H1 (cell line): Measurements from ENCODE around the gene EFCAB6.

ENCODE experiments used
- ATF2 ChIP-seq: IDR thresholded peaks from 2 replicates; pipeline ENCODE4 v1.6.1; 2012; ENCODE audit warnings: low read length, inconsistent platforms
- NRF1 ChIP-seq: IDR thresholded peaks from 2 replicates; pipeline ENCODE4 v1.6.1; 2011; ENCODE audit warnings: mild to moderate bottlenecking, low read depth, low read length, improper control_type of control experiment
- POLR2AphosphoS5 ChIP-seq: IDR thresholded peaks from 2 replicates; pipeline ENCODE4 v1.6.1; 2011; ENCODE audit warnings: low read depth, low read length
- TAF1 ChIP-seq: IDR thresholded peaks from 2 replicates; pipeline ENCODE4 v1.6.1; 2011; ENCODE audit warnings: mild to moderate bottlenecking, low read depth, low read length
- TEAD4 ChIP-seq: IDR thresholded peaks from 2 replicates; pipeline ENCODE4 v1.6.1; 2012; ENCODE audit warnings: low read depth, low read length, inconsistent platforms, mixed read lengths
- ZNF274 ChIP-seq: IDR thresholded peaks from 2 replicates; pipeline ENCODE4 v1.7.0; 2012; ENCODE audit warnings: low read length, borderline replicate concordance; ENCODE audit errors: extremely low read depth
- TF ChIP-seq, protein P1 (sequence below), 3 experiments: IDR thresholded peaks; 1 replicate in 2 of 3; 2 replicates in 1 of 3; pipeline versions ENCODE4 v1.5.1 to v1.6.1; 2011; ENCODE audit warnings: low read length in 3 of 3, mild to moderate bottlenecking in 3 of 3, inconsistent platforms in 2 of 3, low read depth in 1 of 3, moderate library complexity in 1 of 3; ENCODE audit not compliant: insufficient read depth in 1 of 3; ENCODE audit errors: control extremely low read depth in 1 of 3

DNA sequence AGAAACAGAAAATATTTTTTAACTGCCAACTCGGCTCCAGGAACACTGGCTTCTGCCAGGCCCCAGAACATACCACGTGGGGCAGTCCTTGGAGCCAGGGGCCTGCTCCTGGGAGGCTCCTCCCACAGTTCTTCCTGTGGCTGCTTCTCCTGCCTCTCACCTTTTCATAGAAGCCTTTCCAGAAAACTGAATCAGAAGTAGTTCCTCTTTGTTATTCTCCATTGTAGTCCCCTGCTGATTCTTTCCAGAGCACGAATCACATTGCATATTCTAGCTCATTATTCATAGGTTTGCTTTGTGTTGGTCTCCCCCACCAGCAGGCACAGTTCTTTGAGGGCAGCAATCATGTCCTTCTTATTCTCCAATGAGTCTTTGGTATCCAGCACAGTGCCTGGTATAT lies 106.0 kb downstream of the EFCAB6 start:
- TF ChIP-seq TEAD4 (no peak), ZNF274 (no peak), NRF1 (no peak), POLR2AphosphoS5 (no peak), TAF1 (no peak), ATF2 (no peak)
- TF ChIP-seq, protein P1, sequence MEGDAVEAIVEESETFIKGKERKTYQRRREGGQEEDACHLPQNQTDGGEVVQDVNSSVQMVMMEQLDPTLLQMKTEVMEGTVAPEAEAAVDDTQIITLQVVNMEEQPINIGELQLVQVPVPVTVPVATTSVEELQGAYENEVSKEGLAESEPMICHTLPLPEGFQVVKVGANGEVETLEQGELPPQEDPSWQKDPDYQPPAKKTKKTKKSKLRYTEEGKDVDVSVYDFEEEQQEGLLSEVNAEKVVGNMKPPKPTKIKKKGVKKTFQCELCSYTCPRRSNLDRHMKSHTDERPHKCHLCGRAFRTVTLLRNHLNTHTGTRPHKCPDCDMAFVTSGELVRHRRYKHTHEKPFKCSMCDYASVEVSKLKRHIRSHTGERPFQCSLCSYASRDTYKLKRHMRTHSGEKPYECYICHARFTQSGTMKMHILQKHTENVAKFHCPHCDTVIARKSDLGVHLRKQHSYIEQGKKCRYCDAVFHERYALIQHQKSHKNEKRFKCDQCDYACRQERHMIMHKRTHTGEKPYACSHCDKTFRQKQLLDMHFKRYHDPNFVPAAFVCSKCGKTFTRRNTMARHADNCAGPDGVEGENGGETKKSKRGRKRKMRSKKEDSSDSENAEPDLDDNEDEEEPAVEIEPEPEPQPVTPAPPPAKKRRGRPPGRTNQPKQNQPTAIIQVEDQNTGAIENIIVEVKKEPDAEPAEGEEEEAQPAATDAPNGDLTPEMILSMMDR (IDR thresholded peaks at IDR 0.05; ENCODE audit: control extremely low read depth in 1 of 3, insufficient read depth in 1 of 3, low read depth in 1 of 3, low read length in 3 of 3): no peak
